ENCODE data around the gene AGTRAP. TPM values are rescaled to one million over a fixed set of nuclear protein-coding genes. Genes with fewer than 3 reads are reported as not detected.

Gene AGTRAP
- total RNA-seq, 1 experiment from 2014 or later: 30.4 TPM

GRCh38 chr1:11728126-11728806, 7.7 kb upstream of the AGTRAP start:
- H3K36me3 Mint-ChIP-seq (ENCODE audit: insufficient read depth, unreplicated experiment): no peaks in the 10 kb centered on the region
- DNase-seq: no peak
- intact Hi-C loops (cut with micrococcal nuclease; ENCODE audit: unreplicated experiment): no loop called here
- no peaks in the 10 kb centered on the region for H3K27me3 Mint-ChIP-seq (ENCODE audit: unreplicated experiment)
- CTCF ChIA-PET: no interaction called here
- no peaks in the 10 kb centered on the region for H3K4me1 Mint-ChIP-seq (ENCODE audit: low read depth, unreplicated experiment)
- H3K4me3 Mint-ChIP-seq (ENCODE audit: low read depth, unreplicated experiment): no peak overlapping the region
- no peak overlapping the region for H3K27ac Mint-ChIP-seq (ENCODE audit: unreplicated experiment)
- no TSS peak for BruUV-seq (replicated peaks)
- H3K9me3 Mint-ChIP-seq (ENCODE audit: low read depth, unreplicated experiment): no peaks in the 10 kb centered on the region
- TF ChIP-seq, protein P1, sequence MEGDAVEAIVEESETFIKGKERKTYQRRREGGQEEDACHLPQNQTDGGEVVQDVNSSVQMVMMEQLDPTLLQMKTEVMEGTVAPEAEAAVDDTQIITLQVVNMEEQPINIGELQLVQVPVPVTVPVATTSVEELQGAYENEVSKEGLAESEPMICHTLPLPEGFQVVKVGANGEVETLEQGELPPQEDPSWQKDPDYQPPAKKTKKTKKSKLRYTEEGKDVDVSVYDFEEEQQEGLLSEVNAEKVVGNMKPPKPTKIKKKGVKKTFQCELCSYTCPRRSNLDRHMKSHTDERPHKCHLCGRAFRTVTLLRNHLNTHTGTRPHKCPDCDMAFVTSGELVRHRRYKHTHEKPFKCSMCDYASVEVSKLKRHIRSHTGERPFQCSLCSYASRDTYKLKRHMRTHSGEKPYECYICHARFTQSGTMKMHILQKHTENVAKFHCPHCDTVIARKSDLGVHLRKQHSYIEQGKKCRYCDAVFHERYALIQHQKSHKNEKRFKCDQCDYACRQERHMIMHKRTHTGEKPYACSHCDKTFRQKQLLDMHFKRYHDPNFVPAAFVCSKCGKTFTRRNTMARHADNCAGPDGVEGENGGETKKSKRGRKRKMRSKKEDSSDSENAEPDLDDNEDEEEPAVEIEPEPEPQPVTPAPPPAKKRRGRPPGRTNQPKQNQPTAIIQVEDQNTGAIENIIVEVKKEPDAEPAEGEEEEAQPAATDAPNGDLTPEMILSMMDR (IDR thresholded peaks at IDR 0.05; ENCODE audit: unreplicated experiment): no peak

DNA sequence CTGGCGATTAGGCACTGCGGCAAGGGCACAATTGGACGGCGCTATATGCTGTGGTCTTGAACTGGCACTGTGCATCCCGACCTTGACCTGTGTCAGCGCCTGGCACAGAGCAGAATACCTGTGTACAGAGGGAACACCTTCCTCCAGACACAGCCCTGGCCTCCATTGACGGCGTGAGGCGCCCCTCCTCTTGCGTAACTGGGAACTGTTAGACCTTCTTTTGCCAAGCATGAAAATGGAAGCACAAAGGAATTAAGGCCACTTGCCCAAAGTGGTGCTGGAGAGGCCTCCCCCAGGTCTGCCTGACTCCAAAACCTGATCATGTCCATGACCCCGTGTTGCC, 6.8 kb upstream of the AGTRAP start:
- intact Hi-C loops (cut with micrococcal nuclease; ENCODE audit: unreplicated experiment): no loop called here
- Mint-ChIP-seq H3K27me3 (ENCODE audit: unreplicated experiment) (no peaks in the 10 kb centered on the region), H3K36me3 (ENCODE audit: insufficient read depth, unreplicated experiment) (no peaks in the 10 kb centered on the region), H3K4me3 (ENCODE audit: low read depth, unreplicated experiment) (no peak overlapping the region), H3K27ac (ENCODE audit: unreplicated experiment) (no peak overlapping the region), H3K4me1 (ENCODE audit: low read depth, unreplicated experiment) (no peaks in the 10 kb centered on the region), H3K9me3 (ENCODE audit: low read depth, unreplicated experiment) (no peaks in the 10 kb centered on the region)
- BruUV-seq (replicated peaks): no TSS peak
- TF ChIP-seq, protein P1 (IDR thresholded peaks at IDR 0.05; ENCODE audit: unreplicated experiment): no peak
- DNase-seq: no peak
- CTCF ChIA-PET: no interaction called here

DNA sequence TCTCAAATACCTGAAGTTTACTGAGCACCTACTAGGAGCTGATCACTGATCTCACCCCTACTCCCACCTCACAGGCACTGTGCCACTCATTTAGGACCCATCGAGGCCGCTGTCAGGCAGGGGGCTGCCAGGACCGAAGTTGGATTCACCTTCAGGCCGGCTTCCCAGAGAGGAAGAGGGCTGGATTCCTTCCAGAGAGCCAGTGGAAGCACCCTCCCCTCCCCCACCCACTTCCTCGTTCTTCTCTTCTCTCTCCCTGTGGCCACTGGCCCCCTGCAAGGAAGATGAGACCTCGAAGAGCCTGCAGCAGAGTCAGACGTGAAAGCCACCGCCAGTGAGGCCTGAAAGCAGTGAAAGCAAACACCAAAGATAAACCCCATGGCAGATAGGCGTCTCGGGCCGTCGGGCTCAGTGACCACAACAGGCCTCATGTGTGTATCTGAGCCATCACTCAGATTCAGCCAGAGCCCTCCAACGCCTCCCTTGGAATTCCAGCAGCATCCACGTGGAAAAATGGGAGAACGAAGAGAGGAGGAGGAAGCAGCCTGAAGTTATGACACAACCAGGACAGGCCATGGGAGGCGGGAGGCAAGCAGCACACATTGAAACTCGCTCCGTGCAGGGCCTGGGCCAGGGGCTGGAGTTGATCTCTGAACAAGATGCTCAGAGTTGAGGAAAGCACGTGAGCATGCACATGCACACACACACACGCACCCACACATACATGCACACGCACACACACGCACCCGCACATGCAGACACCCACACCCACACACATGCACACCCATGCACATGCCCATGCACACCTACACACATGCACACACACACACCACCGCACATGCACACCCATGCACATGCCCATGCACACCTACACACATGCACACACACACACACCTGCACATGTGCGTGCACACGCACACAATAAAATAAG, 6.2 kb upstream of the AGTRAP start:
- Mint-ChIP-seq H3K4me1 (ENCODE audit: low read depth, unreplicated experiment) (no peaks in the 10 kb centered on the region), H3K9me3 (ENCODE audit: low read depth, unreplicated experiment) (no peaks in the 10 kb centered on the region), H3K36me3 (ENCODE audit: insufficient read depth, unreplicated experiment) (no peaks in the 10 kb centered on the region), H3K4me3 (ENCODE audit: low read depth, unreplicated experiment) (no peak overlapping the region), H3K27ac (ENCODE audit: unreplicated experiment) (no peak overlapping the region), H3K27me3 (ENCODE audit: unreplicated experiment) (no peaks in the 10 kb centered on the region)
- no peak for DNase-seq
- TF ChIP-seq, protein P1 (IDR thresholded peaks at IDR 0.05; ENCODE audit: unreplicated experiment): no peak
- CTCF ChIA-PET: no interaction called here
- no TSS peak for BruUV-seq (replicated peaks)
- intact Hi-C loops (cut with micrococcal nuclease; ENCODE audit: unreplicated experiment): no loop called here

DNA sequence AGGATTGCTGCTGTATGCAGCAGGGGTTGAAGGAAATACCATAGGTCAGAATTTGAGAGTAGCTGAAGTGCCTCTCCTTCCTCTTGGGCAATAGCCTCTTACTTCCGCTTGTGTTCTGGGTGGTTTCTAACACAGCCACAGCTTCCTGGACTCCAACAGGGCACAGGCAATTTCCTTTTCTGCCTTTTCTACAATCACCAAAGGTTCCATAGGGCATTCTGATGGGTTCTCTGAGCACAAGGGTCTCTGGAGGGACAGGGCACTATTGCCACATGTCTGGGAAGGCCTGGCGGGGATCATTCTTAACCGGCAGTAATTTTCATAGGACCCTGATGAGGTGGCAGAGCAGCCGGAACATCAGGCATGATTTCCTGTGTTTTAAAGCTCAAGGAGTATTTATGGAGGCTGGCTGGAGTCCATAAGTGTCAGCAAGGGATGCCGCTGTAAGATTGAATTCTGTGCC, 5.5 kb upstream of the AGTRAP start:
- H3K4me3 Mint-ChIP-seq (ENCODE audit: low read depth, unreplicated experiment): no peak overlapping the region
- no TSS peak for BruUV-seq (replicated peaks)
- TF ChIP-seq, protein P1 (IDR thresholded peaks at IDR 0.05; ENCODE audit: unreplicated experiment): no peak
- H3K27ac Mint-ChIP-seq (ENCODE audit: unreplicated experiment): no peak overlapping the region
- no peaks in the 10 kb centered on the region for H3K27me3 Mint-ChIP-seq (ENCODE audit: unreplicated experiment)
- intact Hi-C loops (cut with micrococcal nuclease; ENCODE audit: unreplicated experiment): no loop called here
- no peaks in the 10 kb centered on the region for H3K9me3 Mint-ChIP-seq (ENCODE audit: low read depth, unreplicated experiment)
- H3K4me1 Mint-ChIP-seq (ENCODE audit: low read depth, unreplicated experiment): peaks cover 1% of the 10 kb centered on the region
- CTCF ChIA-PET: no interaction called here
- DNase-seq: no peak
- peaks cover 3% of the 10 kb centered on the region for H3K36me3 Mint-ChIP-seq (ENCODE audit: insufficient read depth, unreplicated experiment)
